ENCODE data around the gene ANKRD63.

ANKRD63 gene

DNA sequence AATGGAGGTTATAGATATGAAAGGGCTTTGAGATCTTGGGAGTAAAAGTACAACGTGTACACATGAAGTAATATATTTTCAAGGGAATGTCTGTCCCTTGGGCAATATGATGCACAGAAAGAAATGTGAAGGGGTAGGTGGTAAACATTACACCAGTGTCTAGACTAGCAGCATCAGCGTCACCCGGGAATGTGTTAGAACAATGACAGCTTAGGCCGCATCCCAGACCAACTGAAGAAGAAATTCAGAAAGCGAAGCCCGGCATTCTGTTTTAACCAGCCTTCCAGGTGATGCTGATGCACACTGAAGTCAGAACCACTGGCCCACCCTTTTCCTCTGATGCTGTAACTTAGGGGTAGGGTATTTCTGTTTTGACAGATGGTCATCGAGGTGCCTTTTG, 46.9 kb upstream of the ANKRD63 start:
- TF ChIP-seq, protein P1, sequence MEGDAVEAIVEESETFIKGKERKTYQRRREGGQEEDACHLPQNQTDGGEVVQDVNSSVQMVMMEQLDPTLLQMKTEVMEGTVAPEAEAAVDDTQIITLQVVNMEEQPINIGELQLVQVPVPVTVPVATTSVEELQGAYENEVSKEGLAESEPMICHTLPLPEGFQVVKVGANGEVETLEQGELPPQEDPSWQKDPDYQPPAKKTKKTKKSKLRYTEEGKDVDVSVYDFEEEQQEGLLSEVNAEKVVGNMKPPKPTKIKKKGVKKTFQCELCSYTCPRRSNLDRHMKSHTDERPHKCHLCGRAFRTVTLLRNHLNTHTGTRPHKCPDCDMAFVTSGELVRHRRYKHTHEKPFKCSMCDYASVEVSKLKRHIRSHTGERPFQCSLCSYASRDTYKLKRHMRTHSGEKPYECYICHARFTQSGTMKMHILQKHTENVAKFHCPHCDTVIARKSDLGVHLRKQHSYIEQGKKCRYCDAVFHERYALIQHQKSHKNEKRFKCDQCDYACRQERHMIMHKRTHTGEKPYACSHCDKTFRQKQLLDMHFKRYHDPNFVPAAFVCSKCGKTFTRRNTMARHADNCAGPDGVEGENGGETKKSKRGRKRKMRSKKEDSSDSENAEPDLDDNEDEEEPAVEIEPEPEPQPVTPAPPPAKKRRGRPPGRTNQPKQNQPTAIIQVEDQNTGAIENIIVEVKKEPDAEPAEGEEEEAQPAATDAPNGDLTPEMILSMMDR (IDR thresholded peaks at IDR 0.05; ENCODE audit: insufficient read depth, low read length, missing control alignments), result no peak
- ChIA-PET POLR2A (interaction anchor here (0.7 to 6.8 kb wide), 3 partner anchors 10 to 17 kb away, joined by 3 to 81 read pairs (median 4); partner anchors contain the start of gene CCDC9B), CTCF (interaction anchor here (1.0 to 21.8 kb wide), 6 partner anchors 10 to 93 kb away, joined by 3 to 385 read pairs (median 36); partner anchors contain the start of genes CCDC9B, INAFM2 and PLCB2)
- no peak overlapping the region for H3K4me3 ChIP-seq (ENCODE audit: low read depth, low read length)
- DNase-seq (ENCODE audit: low read depth, low spot score), result no peak

DNA sequence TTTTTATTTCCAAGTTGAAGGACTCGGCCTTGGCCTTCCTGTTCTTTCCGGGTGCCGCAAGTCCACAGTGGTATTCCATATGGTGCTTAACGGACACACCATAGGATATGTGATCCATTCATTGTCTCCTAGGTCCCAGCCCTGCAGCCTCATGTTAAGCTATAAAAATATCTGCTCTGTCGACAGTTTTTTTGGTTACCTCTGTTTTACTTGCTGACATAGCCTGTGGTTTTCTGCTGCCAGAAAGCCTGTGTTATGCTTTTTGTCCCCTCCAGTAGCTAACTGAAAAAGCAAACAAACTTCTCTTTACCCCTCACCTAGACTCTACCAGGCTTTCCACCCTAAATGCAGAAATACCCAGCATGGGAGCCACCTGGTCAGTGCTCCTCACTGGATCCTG, 45.9 kb upstream of the ANKRD63 start:
- TF ChIP-seq, protein P1 (IDR thresholded peaks at IDR 0.05; ENCODE audit: insufficient read depth, low read length, missing control alignments), result no peak
- H3K4me3 ChIP-seq (ENCODE audit: low read depth, low read length), result no peak overlapping the region
- POLR2A ChIA-PET, result interaction anchor here (0.6 to 6.8 kb wide), 3 partner anchors 8 to 78 kb away, joined by 3 to 81 read pairs (median 3); partner anchors contain the start of gene CCDC9B
- no peak for DNase-seq (ENCODE audit: low read depth, low spot score)
- CTCF ChIA-PET, result interaction anchor here (0.9 to 21.8 kb wide), 7 partner anchors 11 to 94 kb away, joined by 3 to 385 read pairs (median 6); partner anchors contain the start of genes CCDC9B, INAFM2 and PLCB2

DNA sequence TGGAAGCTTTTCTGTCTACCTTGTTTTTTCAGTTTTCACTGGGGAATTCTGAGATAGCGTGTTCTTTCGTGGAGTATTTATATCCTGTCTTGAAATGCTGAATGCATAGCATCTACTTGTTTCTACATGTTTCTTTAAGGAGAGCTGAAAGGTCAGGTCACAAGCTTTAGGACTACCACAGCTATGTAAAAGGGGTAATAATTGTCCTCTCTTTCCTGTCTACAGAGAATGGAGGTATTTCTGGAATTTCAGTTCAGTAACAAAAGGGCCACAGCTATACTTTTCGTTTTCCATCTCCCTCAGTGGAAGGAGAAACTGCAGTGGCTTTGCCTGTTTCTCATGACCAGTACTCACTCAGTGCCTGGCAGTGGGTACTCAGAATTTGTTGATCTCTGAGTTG, 45.3 kb upstream of the ANKRD63 start:
- POLR2A ChIA-PET, result interaction anchor here (1.0 to 6.8 kb wide), 2 partner anchors 9 to 12 kb away, joined by 3 to 81 read pairs; partner anchors contain the start of gene CCDC9B
- CTCF ChIA-PET, result interaction anchor here (0.9 to 21.8 kb wide), 7 partner anchors 11 to 95 kb away, joined by 3 to 385 read pairs (median 4); partner anchors contain the start of genes CCDC9B, INAFM2, IVD and PLCB2
- H3K4me3 ChIP-seq (ENCODE audit: low read depth, low read length), result no peak overlapping the region; the same call in 1 of the 2 replicates
- TF ChIP-seq, protein P1 (IDR thresholded peaks at IDR 0.05; ENCODE audit: insufficient read depth, low read length, missing control alignments), result no peak
- peak; percentile 75 for DNase-seq (ENCODE audit: low read depth, low spot score)

DNA sequence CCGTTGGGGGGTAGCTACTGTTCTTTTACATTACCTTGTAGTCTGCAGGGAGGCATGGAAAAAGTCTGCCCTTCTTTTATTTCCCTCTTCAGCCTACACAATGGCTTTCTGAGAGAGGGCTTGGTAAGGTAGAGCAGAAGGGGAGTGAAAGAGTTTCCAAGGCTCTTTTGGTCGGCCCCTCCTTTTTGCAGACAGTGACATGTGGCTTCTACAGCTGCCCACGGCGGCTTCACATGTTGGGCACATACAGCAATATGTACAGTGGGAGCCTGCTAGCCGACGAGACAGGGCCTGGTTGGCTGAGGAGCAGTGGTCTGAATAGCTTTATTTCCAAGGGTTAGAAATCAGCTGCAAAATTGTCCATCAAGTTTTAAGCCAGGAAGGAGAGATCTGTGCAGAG, 44.6 kb upstream of the ANKRD63 start:
- no peak for DNase-seq (ENCODE audit: low read depth, low spot score)
- H3K4me3 ChIP-seq (ENCODE audit: low read depth, low read length), result peak overlapping the region; percentile 20; the same call in 1 of the 2 replicates
- TF ChIP-seq, protein P1 (IDR thresholded peaks at IDR 0.05; ENCODE audit: insufficient read depth, low read length, missing control alignments), result no peak
- CTCF ChIA-PET, result interaction anchor here (1.0 to 21.8 kb wide), 7 partner anchors 12 to 110 kb away, joined by 3 to 385 read pairs (median 22); partner anchors contain the start of genes CCDC9B, INAFM2, IVD and PLCB2
- POLR2A ChIA-PET, result interaction anchor here (1.0 to 6.8 kb wide), 2 partner anchors 9 to 12 kb away, joined by 3 to 81 read pairs; partner anchors contain the start of gene CCDC9B

DNA sequence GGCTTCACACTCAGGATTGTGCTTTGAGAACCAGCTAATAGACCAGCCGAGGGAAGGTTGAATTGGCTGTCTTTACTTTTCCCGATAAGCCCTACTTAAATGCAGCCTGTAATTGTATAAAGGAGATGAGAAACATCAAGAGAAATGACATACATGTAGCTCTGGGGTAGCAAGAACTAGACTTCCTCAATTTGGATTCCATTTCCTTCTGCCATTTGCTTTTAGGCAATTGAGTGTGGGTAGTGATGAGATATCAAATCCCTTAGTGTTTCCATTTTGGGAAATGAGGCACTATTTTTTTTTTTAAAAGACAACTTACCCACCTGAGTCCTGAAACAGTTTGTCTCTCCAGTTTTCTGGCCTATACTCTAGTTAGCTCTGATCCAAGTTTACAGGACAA, 42.8 kb upstream of the ANKRD63 start:
- TF ChIP-seq, protein P1 (IDR thresholded peaks at IDR 0.05; ENCODE audit: insufficient read depth, low read length, missing control alignments), result no peak
- POLR2A ChIA-PET, result interaction anchor here (1.0 to 6.8 kb wide), 2 partner anchors 8 to 14 kb away, joined by 4 to 81 read pairs; partner anchors contain the start of gene CCDC9B
- DNase-seq (ENCODE audit: low read depth, low spot score), result no peak
- CTCF ChIA-PET, result interaction anchor here (1.1 to 21.8 kb wide), 8 partner anchors 11 to 108 kb away, joined by 4 to 385 read pairs (median 16); partner anchors contain the start of genes CCDC9B, INAFM2 and PLCB2
- H3K4me3 ChIP-seq (ENCODE audit: low read depth, low read length), result peak overlapping the region; percentile 73

DNA sequence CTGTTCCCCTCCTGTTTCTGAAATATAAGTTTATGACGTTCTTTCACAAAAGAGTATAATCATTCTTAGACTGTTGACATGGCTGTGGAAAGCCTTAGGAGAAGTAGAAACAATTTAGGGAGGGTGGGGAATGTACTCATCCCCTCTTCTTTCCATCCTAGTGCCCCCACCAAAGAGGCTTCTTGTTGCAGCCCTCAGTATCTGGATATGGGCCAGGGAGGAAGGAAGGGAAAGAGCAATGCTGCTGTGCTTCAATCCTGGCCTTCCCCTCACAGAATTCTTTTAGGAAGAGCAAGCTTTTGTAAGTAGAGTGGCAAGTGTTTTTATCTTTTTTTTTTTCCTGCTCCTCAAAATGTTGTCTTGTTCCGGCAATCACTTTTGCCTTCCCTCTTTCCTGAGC, 42.3 kb upstream of the ANKRD63 start:
- TF ChIP-seq, protein P1 (IDR thresholded peaks at IDR 0.05; ENCODE audit: insufficient read depth, low read length, missing control alignments), result no peak
- POLR2A ChIA-PET, result interaction anchor here (1.0 kb wide), 2 partner anchors 9 to 18 kb away, joined by 4 read pairs; no protein-coding TSS in a partner anchor
- H3K4me3 ChIP-seq (ENCODE audit: low read depth, low read length), result peak overlapping the region; percentile 73
- CTCF ChIA-PET, result interaction anchor here (1.1 to 21.8 kb wide), 8 partner anchors 11 to 108 kb away, joined by 4 to 385 read pairs (median 16); partner anchors contain the start of genes CCDC9B, INAFM2 and PLCB2
- DNase-seq (ENCODE audit: low read depth, low spot score), result no peak

All from AG04449 (cell line).